Stimulated activated CD4-positive, alpha-beta T cell treated with anti-CD3 and anti-CD28 coated beads, Interleukin-4, amount 100 ng/mL, for 24 hours (primary cell): ENCODE measurements around the gene ZNF19.
A peak's percentile ranks its signal among the peaks of the same experiment; 100 is the strongest.
"Not testable (repeated sequence)": the region's sequence is repeated elsewhere in the genome, so short reads cannot be mapped to it uniquely, and the experiment has no call there.

Experiments used
- DNase-seq: peaks from one replicate; pipeline ENCODE4 v3.0.0-alpha.2; 2020

Gene ZNF19

GRCh38 chr16:71489122-71489521, at the start of gene ZNF19:
TSS of gene ZNF19 (minus strand) at chr16:71489324. CDS start at chr16:71482114, 7,210 bp downstream.
- no peak for DNase-seq

- DNase-seq: peak; percentile 20
Measured at GRCh38 chr16:71537643-71538042, 48.5 kb upstream of the ZNF19 start.

- DNase-seq: no peak
Measured at GRCh38 chr16:71536752-71537499, 47.8 kb upstream of the ZNF19 start.

- no peak for DNase-seq
Measured at GRCh38 chr16:71532366-71532765, 43.2 kb upstream of the ZNF19 start.

- DNase-seq: no peak
Measured at GRCh38 chr16:71528863-71529262, 39.7 kb upstream of the ZNF19 start.

GRCh38 chr16:71528257-71528656, 39.1 kb upstream of the ZNF19 start:
- DNase-seq: no peak

GRCh38 chr16:71526111-71526631, 37.0 kb upstream of the ZNF19 start, which contains the start of gene CHST4:
TSS of gene CHST4 (plus strand) at chr16:71526426. CDS start at chr16:71536678, 10,252 bp downstream.
- DNase-seq: no peak

- DNase-seq: no peak
Measured at GRCh38 chr16:71524566-71525553, 35.7 kb upstream of the ZNF19 start.

- DNase-seq: no peak
Measured at GRCh38 chr16:71520550-71520949, 31.4 kb upstream of the ZNF19 start.

GRCh38 chr16:71515026-71515425, 25.9 kb upstream of the ZNF19 start:
- no peak for DNase-seq

GRCh38 chr16:71514476-71514875, 25.4 kb upstream of the ZNF19 start:
- DNase-seq: no peak

- DNase-seq: no peak
Measured at GRCh38 chr16:71513302-71513701, 24.2 kb upstream of the ZNF19 start.

- DNase-seq: no peak
Measured at GRCh38 chr16:71507061-71507460, 17.9 kb upstream of the ZNF19 start.

- DNase-seq: no peak
Measured at GRCh38 chr16:71504901-71505300, 15.8 kb upstream of the ZNF19 start.

GRCh38 chr16:71504051-71504450, 14.9 kb upstream of the ZNF19 start:
- not testable (repeated sequence) for DNase-seq

GRCh38 chr16:71501547-71501946, 12.4 kb upstream of the ZNF19 start:
- no peak for DNase-seq

- DNase-seq: no peak
Measured at GRCh38 chr16:71500964-71501363, 11.8 kb upstream of the ZNF19 start.

- peak; percentile 53 for DNase-seq
Measured at GRCh38 chr16:71499775-71500364, 10.7 kb upstream of the ZNF19 start.

GRCh38 chr16:71498031-71498430, 8.9 kb upstream of the ZNF19 start:
- DNase-seq: no peak

- no peak for DNase-seq
Measured at GRCh38 chr16:71493213-71493612, 4.1 kb upstream of the ZNF19 start.

- DNase-seq: no peak
Measured at GRCh38 chr16:71492786-71493185, 3.7 kb upstream of the ZNF19 start.

GRCh38 chr16:71491054-71491453, 1.9 kb upstream of the ZNF19 start:
- no peak for DNase-seq

- DNase-seq: no peak
Measured at GRCh38 chr16:71490361-71490760, 1.2 kb upstream of the ZNF19 start.
